Activated CD8-positive, alpha-beta T cell treated with anti-CD3 and anti-CD28 coated beads for 36 hours (primary cell): ENCODE measurements around the gene PGBD1. TPM values are rescaled to one million over a fixed set of nuclear protein-coding genes. Genes with fewer than 3 reads are reported as not detected.

Experiments
- ATAC-seq: fragments of 200-7000 bp; cut with Tn5 transposase; one replicate; pipeline ENCODE4 v1.10.0; 2021; ENCODE audit warnings: mild to moderate bottlenecking, moderate library complexity
- CTCF ChIA-PET: fragments of 350-600 bp; sonication (Branson Sonifier 250); formaldehyde crosslinking; loops from one replicate; lab custom pipeline; 2021; ENCODE audit warnings: antibody characterized with exemption; lab: Charles Lee
- POLR2A ChIA-PET: fragments of 350-600 bp; sonication (Branson Sonifier 250); formaldehyde crosslinking; loops from one replicate; lab custom pipeline; 2021; ENCODE audit warnings: antibody characterized with exemption; lab: Charles Lee
- DNase-seq: peaks from one replicate; pipeline ENCODE4 v3.0.0-alpha.2; 2020
- H3K27ac Mint-ChIP-seq: one replicate; pipeline ENCODE4 v1.8.0; 2021; ENCODE audit warnings: mild to moderate bottlenecking, mixed read lengths
- H3K27me3 Mint-ChIP-seq: one replicate; pipeline ENCODE4 v1.8.0; 2021; ENCODE audit warnings: mixed read lengths
- H3K36me3 Mint-ChIP-seq: one replicate; pipeline ENCODE4 v1.8.0; 2021; ENCODE audit warnings: low read depth, mixed read lengths
- H3K4me1 Mint-ChIP-seq: one replicate; pipeline ENCODE4 v1.8.0; 2021; ENCODE audit warnings: low read depth, mixed read lengths
- H3K4me3 Mint-ChIP-seq: one replicate; pipeline ENCODE4 v1.8.0; 2021; ENCODE audit warnings: mild to moderate bottlenecking, moderate library complexity, mixed read lengths
- H3K9me3 Mint-ChIP-seq: one replicate; pipeline ENCODE4 v1.8.0; 2021; ENCODE audit warnings: mixed read lengths
- CTCF ChIP-seq: fragments of 200-600 bp; IDR thresholded peaks from one replicate; pipeline ENCODE4 v1.8.0; 2022; ENCODE audit warnings: antibody characterized with exemption, mild to moderate bottlenecking
- intact Hi-C: fragments of 100-400 bp; cut with micrococcal nuclease; formaldehyde crosslinking; loops from one replicate; pipeline ENCODE4 v1.10.0; 2022
- total RNA-seq, 2 experiments: library from RNA; stranded (reverse); gene quantifications; one replicate each; pipeline ENCODE4 v1.2.3, GENCODE V29; 2021

Gene PGBD1
- total RNA-seq, 2 experiments from 2014 or later, result 2.2 to 2.4 TPM

GRCh38 chr6:28349892-28350737 lies 68.7 kb downstream of the PGBD1 start, which contains the start of gene ZKSCAN3:
Gene ZKSCAN3 (plus strand): TSS chr6:28349947. CDS start chr6:28359587, 9,640 bp downstream.
- POLR2A ChIA-PET, result interaction anchor here (1.2 to 1.5 kb wide), 2 partner anchors 15 to 209 kb away, joined by 5 read pairs; partner anchors contain the start of genes ZKSCAN8 and ZSCAN31
- CTCF ChIA-PET, result no interaction called here

GRCh38 chr6:28351087-28351486 lies 69.7 kb downstream of the PGBD1 start:
- Mint-ChIP-seq H3K9me3 (no peaks in the 10 kb centered on the region), H3K4me1 (peaks cover 29% of the 10 kb centered on the region), H3K27me3 (peaks cover 5% of the 10 kb centered on the region), H3K4me3 (peak overlapping the region; percentile 98), H3K27ac (no peak overlapping the region), H3K36me3 (no peaks in the 10 kb centered on the region)
- CTCF ChIA-PET, result no interaction called here
- intact Hi-C loops, result loop anchor here (10.0 kb wide), 2 partner anchors 86 to 446 kb away; partner anchors contain the start of gene ZSCAN26
- ATAC-seq, result no peak
- TF ChIP-seq CTCF, result no peak
- no peak for DNase-seq
- POLR2A ChIA-PET, result interaction anchor here (1.5 kb wide), 1 partner anchor 16 kb away, joined by 5 read pairs; the partner anchor contains the start of gene ZSCAN31

More at GRCh38 chr6:28349892-28350737, 68.7 kb downstream of the PGBD1 start, which contains the start of gene ZKSCAN3:
- ATAC-seq, result peak; percentile 100
- H3K27me3 Mint-ChIP-seq, result peaks cover 7% of the 10 kb centered on the region
- H3K4me3 Mint-ChIP-seq, result peak within 1 kb of the TSS; percentile 98
- no peaks in the 10 kb centered on the region for H3K9me3 Mint-ChIP-seq
- H3K36me3 Mint-ChIP-seq, result no peaks in the 10 kb centered on the region
- intact Hi-C loops, result loop anchor here (10.0 kb wide), 2 partner anchors 85 to 445 kb away; partner anchors contain the start of gene ZSCAN26
- peak within 1 kb of the TSS; percentile 95 for H3K27ac Mint-ChIP-seq
- DNase-seq, result peak; percentile 96
- H3K4me1 Mint-ChIP-seq, result peaks cover 21% of the 10 kb centered on the region
- no peak for TF ChIP-seq CTCF

DNA sequence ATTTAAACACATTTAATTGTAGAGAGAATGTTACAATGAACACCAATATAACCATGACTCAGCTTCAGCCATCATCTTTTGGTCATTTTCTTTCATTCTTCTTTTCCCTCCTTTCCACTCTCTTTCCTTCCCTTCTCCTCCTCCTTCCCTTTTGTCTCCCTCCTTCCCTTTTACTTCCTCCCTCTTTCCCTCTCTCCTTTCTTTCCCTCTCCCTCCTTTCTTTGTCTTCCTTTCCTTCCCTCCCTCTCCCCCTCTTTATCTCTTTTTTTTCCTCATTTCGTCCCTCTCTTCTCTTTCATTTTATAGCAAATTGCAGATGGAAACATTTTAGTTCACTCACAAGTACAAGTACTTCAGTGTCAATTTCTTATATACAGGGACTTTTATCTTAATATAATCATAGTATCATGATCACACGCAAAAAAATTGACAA lies 70.1 kb downstream of the PGBD1 start:
- ATAC-seq (no peak), DNase-seq (no peak)
- H3K27me3 Mint-ChIP-seq, result peaks cover 5% of the 10 kb centered on the region
- TF ChIP-seq CTCF, result no peak
- no peak overlapping the region for H3K27ac Mint-ChIP-seq
- no peaks in the 10 kb centered on the region for H3K36me3 Mint-ChIP-seq
- H3K4me3 Mint-ChIP-seq, result peak overlapping the region; percentile 98
- intact Hi-C loops, result loop anchor here (10.0 kb wide), 2 partner anchors 87 to 447 kb away; partner anchors contain the start of gene ZSCAN26
- CTCF ChIA-PET, result no interaction called here
- POLR2A ChIA-PET, result interaction anchor here (1.2 to 1.5 kb wide), 2 partner anchors 16 to 84 kb away, joined by 4 to 5 read pairs; partner anchors contain the start of genes ZSCAN26 and ZSCAN31
- H3K9me3 Mint-ChIP-seq, result no peaks in the 10 kb centered on the region
- peaks cover 31% of the 10 kb centered on the region for H3K4me1 Mint-ChIP-seq

Other genes with a start within 250 kb of the PGBD1 start
- gene ZNF165, start 201.0 kb upstream of the PGBD1 start, total RNA-seq, result 1 to 10 TPM; 3.5 to 3.6 TPM
- 1 to 10 TPM; 2.0 to 2.3 TPM for gene ZSCAN16, start 157.0 kb upstream of the PGBD1 start, total RNA-seq
- 10 to 100 TPM; 18.9 to 20.3 TPM for gene ZKSCAN8, start 139.7 kb upstream of the PGBD1 start, total RNA-seq
- gene ZSCAN9, start 56.3 kb upstream of the PGBD1 start, total RNA-seq, result 1 to 10 TPM; 2.5 to 3.0 TPM
- gene ZKSCAN4, start 29.3 kb upstream of the PGBD1 start, total RNA-seq, result 1 to 10 TPM; 3.5 to 3.6 TPM
- gene NKAPL, start 22.3 kb upstream of the PGBD1 start, total RNA-seq, result not detected
- gene ZSCAN26, start 14.4 kb upstream of the PGBD1 start, total RNA-seq, result 1 to 10 TPM; 3.6 to 3.8 TPM
- 1 to 10 TPM; 1.6 to 2.0 TPM for gene ZSCAN31, start 54.6 kb downstream of the PGBD1 start, total RNA-seq
- 1 to 10 TPM; 2.3 to 3.0 TPM for gene ZKSCAN3, start 68.4 kb downstream of the PGBD1 start, total RNA-seq
- 1 to 10 TPM; 7.1 to 7.4 TPM for gene ZSCAN12, start 118.2 kb downstream of the PGBD1 start, total RNA-seq
- 1 to 10 TPM; 1.1 to 1.6 TPM for gene ZSCAN23, start 161.9 kb downstream of the PGBD1 start, total RNA-seq
- gene GPX6, start 234.2 kb downstream of the PGBD1 start, total RNA-seq, result not detected
- not detected for gene GPX5, start 244.3 kb downstream of the PGBD1 start, total RNA-seq